Stomach (tissue), 9 donors: ENCODE measurements around the gene ZCWPW1. TPM values are rescaled to one million over a fixed set of nuclear protein-coding genes. Genes with fewer than 3 reads are reported as not detected.
A peak's percentile ranks its signal among the peaks of the same experiment; 100 is the strongest.
"Not testable (repeated sequence)": the region's sequence is repeated elsewhere in the genome, so short reads cannot be mapped to it uniquely, and the experiment has no call there.

ENCODE experiments used
- DNase-seq, 2 donors: peaks; one replicate each; pipeline versions ENCODE4 v3.0.0 to v3.0.0-alpha.2; 2013 to 2019
- H3K27ac ChIP-seq, 5 donors: fragments of 200-600 bp in 4 of 5; sonication (generic) in 4 of 5; one replicate each; pipeline ENCODE4 v1.5.1; 2013 to 2019; ENCODE audit warnings: mild to moderate bottlenecking in 1 of 5, moderate library complexity in 1 of 5
- H3K27me3 ChIP-seq, 3 donors: fragments of 200-600 bp; sonication (generic); one replicate each; pipeline ENCODE4 v1.5.1; 2017 to 2019; ENCODE audit warnings: mixed run types in 1 of 3
- H3K36me3 ChIP-seq, 4 donors: fragments of 200-600 bp; sonication (generic); 1 replicate in 3 of 4; 2 replicates in 1 of 4; pipeline ENCODE4 v1.5.1; 2016 to 2019
- H3K4me1 ChIP-seq, 4 donors: fragments of 200-600 bp; sonication (generic); one replicate each; pipeline ENCODE4 v1.5.1; 2016 to 2019
- H3K4me3 ChIP-seq, 4 donors: fragments of 200-600 bp; sonication (generic) in 3 of 4; one replicate each; pipeline ENCODE4 v1.5.1; 2016 to 2019; ENCODE audit warnings: mild to moderate bottlenecking in 1 of 4
- H3K9me3 ChIP-seq, 4 donors: fragments of 200-600 bp; sonication (generic); one replicate each; pipeline ENCODE4 v1.5.1; 2016 to 2019
- EP300 ChIP-seq: sonication (generic); formaldehyde crosslinking; IDR thresholded peaks from one replicate; pipeline ENCODE4 v1.6.1; 2017; ENCODE audit warnings: antibody characterized with exemption
- POLR2A ChIP-seq, 4 donors: fragments of 450-650 bp; IDR thresholded peaks; one replicate each; pipeline ENCODE4 v1.6.1; 2016; ENCODE audit warnings: antibody characterized with exemption in 4 of 4, control low read depth in 2 of 4, mild to moderate bottlenecking in 1 of 4, moderate library complexity in 1 of 4
- POLR2AphosphoS5 ChIP-seq, 3 donors: sonication (generic); formaldehyde crosslinking; IDR thresholded peaks; one replicate each; pipeline ENCODE4 v1.6.1; 2016; ENCODE audit warnings: antibody characterized with exemption in 3 of 3
- WGBS, 5 donors: extraction: QIAGEN DNeasy Blood & Tissue Kit in 3 of 5; methylation state at CpG; one replicate each; pipeline versions ENCODE4 v1.1.5 to v1.1.7; 2013 to 2018; 5-methylcytosine and 5-hydroxymethylcytosine counted together
- intact Hi-C: fragments of 100-400 bp; cut with DNase I; formaldehyde crosslinking; loops from one replicate; pipeline ENCODE4 v1.15.1; 2023; ENCODE audit warnings: low total_unique reads
- polyA plus RNA-seq, 3 donors: library from polyadenylated mRNA; stranded (reverse); fragments of 200-250 nt; gene quantifications; one replicate each; pipeline ENCODE4 v1.2.3, GENCODE V29; 2013
- total RNA-seq, 5 donors: library from RNA; depleted of rRNA; stranded (reverse); fragments of >200 nt; gene quantifications; one replicate each; pipeline versions ENCODE4 v1.1.0 to v1.2.3, GENCODE V29; 2014 to 2016
- TF ChIP-seq, protein P1 (sequence below), 7 experiments: fragments of 450-650 bp in 4 of 7; fragments of 200-600 bp in 3 of 7; sonication (generic) in 3 of 7; IDR thresholded peaks; one replicate each; pipeline ENCODE4 v1.5.1; 2016 to 2019; ENCODE audit warnings: antibody characterized with exemption in 7 of 7, control low read depth in 2 of 7, mild to moderate bottlenecking in 1 of 7
- donor health status: healthy with polysubstance abuse.
- donor health status: Bipolar disorder and iron deficiency.
- donor health status: healthy.

The ZCWPW1 gene
- total and polyA plus RNA-seq, 8 donors, result 0.89 to 44.3 (median 5.2) TPM; not detected in 1

DNA sequence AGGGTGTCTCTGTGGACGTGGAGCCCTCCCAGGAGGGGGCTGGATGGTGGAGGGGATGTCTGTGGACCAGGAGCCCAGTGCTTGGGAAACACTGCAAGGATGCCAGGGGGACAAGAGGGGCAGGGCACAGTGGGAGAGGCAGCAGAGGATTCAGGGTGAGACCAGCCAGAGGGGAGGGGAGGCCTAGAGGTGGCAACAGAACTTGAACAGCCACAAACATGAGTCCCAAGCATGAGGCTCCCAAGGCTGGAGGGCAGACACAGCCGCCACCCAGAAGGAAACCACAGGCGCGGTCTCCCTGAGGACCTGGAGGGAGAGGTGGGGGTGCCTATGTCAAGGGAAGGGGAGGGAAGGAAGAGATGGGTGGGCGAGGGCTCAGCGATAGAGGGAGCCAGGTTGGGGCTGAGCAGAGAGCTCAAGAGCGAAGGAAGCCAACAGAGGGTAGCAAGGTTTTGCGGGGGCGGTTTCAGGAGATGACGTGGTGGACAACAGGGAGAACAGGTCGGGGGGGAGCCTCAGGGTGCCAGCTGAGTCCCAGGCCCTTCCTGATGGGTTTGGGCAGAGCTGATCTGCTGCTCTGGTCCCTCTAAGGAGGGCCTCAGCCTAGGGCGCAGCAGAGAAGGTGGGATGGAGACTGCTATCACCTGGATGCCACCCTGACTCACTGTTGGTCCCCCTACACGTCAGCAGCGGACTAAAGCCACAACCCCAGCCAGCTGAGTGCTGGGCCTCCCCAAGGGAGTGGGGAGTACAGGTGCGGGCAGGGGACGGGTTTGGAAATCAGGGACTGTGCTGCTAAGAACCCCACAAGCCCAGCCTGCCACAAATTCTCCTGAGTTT lies 61.9 kb downstream of the ZCWPW1 start:
- WGBS, 5 donors, result 80 to 91% (median 86%) methylated on average over 14 to 16 of the region's 16 CpGs
- H3K9me3 ChIP-seq, result no peaks in the 10 kb centered on the region
- H3K36me3 ChIP-seq, result peaks cover 6 to 52% (median 41%) of the 10 kb centered on the region in 4 donors
- intact Hi-C loops, result no loop called here
- TF ChIP-seq POLR2A (IDR thresholded peaks at IDR 0.05), result no peak
- TF ChIP-seq POLR2AphosphoS5 (IDR thresholded peaks at IDR 0.05), result no peak
- no peak overlapping the region for H3K4me3 ChIP-seq
- H3K4me1 ChIP-seq, result peaks cover 0 to 26% (median 0%) of the 10 kb centered on the region in 4 donors
- H3K27ac ChIP-seq, result peak overlapping the region in 3 of 5 donors; percentile 16 to 81 (median 51)
- DNase-seq, result no peak
- no peaks in the 10 kb centered on the region for H3K27me3 ChIP-seq

DNA sequence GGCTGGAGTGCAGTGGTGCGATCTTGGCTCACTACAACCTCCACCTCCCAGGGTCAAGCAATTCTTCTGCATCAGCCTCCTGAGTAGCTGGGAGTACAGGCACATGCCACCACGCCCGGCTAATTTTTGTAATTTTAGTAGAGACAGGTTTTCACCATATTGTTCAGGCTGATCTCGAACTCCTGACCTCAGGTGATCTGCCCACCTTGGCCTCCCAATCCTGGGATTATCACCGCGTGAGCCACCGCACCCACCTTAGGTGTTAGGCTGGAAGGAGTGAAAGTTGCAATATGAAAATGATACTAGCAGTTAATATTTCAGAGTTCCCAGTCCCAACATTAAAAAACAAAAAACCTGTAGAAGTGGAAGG lies 62.5 kb downstream of the ZCWPW1 start:
- H3K27me3 ChIP-seq, H3K9me3 ChIP-seq, H3K4me3 ChIP-seq, DNase-seq, intact Hi-C loops: not testable (repeated sequence)
- Histone ChIP-seq H3K27ac (peak overlapping the region in 2 of 5 donors; percentile 51 to 71), H3K36me3 (peaks cover 10 to 58% (median 48%) of the 10 kb centered on the region in 4 donors), H3K4me1 (peaks cover 0 to 19% (median 0%) of the 10 kb centered on the region in 4 donors)
- 89 to 96% (median 93%) methylated on average over 7 of the region's 7 CpGs for WGBS, 5 donors

DNA sequence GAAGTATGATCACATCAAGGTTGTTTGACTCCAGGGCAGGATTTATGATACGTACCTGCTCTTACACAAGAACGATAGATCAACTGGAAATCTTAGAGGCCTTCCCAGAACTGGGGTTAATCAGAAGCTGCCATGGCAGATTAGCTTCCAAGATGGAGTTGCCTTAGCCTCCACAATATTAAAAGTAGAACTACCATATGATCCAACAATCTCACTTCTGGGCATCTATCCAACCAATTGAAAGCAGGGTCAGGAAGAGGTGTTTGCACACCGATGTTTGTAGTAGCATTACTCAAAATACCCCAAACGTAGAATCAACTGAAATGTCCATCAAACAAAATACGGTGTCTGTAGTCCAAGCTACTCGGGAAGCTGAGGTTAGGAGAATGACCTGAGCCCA lies 64.0 kb downstream of the ZCWPW1 start:
- intact Hi-C loops, result no loop called here
- 76 to 82% (median 79%) methylated on average over 6 of the region's 6 CpGs for WGBS, 5 donors
- peaks cover 19 to 73% (median 63%) of the 10 kb centered on the region in 4 donors for H3K36me3 ChIP-seq

DNA sequence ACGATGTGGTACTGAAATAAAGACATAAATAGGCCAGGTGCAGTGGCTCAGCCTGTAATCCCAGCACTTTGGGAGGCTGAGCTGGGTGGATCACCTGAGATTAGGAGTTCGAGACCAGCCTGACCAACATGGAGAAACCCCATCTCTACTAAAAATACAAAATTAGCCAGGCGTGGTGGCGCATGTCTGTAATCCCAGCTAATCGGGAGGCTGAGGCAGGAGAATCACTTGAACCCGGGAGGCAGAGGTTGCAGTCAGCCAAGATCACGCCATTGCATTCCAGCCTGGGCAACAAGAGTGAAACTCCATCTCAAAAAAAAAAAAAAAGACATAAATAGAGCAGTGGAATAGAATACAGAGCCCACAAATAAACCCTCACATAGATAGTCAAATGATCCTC lies 64.7 kb downstream of the ZCWPW1 start:
- DNase-seq, H3K27ac ChIP-seq, H3K27me3 ChIP-seq, H3K4me3 ChIP-seq, intact Hi-C loops, H3K9me3 ChIP-seq: not testable (repeated sequence)
- Histone ChIP-seq H3K4me1 (peaks cover 0 to 11% (median 0%) of the 10 kb centered on the region in 4 donors), H3K36me3 (peaks cover 26 to 79% (median 70%) of the 10 kb centered on the region in 4 donors)
- 88 to 98% (median 96%) methylated on average over 7 of the region's 7 CpGs for WGBS, 5 donors

More for the DNA sequence above, 64.0 kb downstream of the ZCWPW1 start:
- TF ChIP-seq EP300 (no peak), POLR2A (IDR thresholded peaks at IDR 0.05) (no peak), POLR2AphosphoS5 (IDR thresholded peaks at IDR 0.05) (no peak)
- TF ChIP-seq, protein P1, sequence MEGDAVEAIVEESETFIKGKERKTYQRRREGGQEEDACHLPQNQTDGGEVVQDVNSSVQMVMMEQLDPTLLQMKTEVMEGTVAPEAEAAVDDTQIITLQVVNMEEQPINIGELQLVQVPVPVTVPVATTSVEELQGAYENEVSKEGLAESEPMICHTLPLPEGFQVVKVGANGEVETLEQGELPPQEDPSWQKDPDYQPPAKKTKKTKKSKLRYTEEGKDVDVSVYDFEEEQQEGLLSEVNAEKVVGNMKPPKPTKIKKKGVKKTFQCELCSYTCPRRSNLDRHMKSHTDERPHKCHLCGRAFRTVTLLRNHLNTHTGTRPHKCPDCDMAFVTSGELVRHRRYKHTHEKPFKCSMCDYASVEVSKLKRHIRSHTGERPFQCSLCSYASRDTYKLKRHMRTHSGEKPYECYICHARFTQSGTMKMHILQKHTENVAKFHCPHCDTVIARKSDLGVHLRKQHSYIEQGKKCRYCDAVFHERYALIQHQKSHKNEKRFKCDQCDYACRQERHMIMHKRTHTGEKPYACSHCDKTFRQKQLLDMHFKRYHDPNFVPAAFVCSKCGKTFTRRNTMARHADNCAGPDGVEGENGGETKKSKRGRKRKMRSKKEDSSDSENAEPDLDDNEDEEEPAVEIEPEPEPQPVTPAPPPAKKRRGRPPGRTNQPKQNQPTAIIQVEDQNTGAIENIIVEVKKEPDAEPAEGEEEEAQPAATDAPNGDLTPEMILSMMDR (IDR thresholded peaks at IDR 0.05), result no peak
- Histone ChIP-seq H3K4me3 (no peak overlapping the region), H3K27ac (no peak overlapping the region), H3K27me3 (no peaks in the 10 kb centered on the region), H3K9me3 (no peaks in the 10 kb centered on the region), H3K4me1 (peaks cover 0 to 12% (median 0%) of the 10 kb centered on the region in 4 donors)
- DNase-seq, result no peak

DNA sequence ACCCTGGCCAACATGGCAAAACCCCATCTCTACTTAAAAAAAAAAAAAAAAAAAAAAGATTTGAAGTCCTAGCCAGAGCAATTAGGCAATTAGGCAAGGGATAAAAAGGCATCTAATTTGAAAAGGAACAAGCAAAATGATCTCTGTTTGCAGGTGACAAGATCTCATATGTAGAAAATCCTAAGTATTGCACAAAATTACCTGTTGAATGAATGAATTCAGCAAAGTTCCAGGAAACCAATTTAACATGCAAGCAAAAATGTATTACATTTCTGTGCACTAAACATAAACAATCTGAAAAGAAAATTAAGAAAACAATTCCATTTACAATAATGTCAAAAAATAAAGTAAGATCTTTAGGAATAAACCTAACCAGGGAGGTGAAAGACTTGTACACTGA lies 65.4 kb downstream of the ZCWPW1 start:
- no peaks in the 10 kb centered on the region for H3K27me3 ChIP-seq
- peaks cover 33 to 79% (median 77%) of the 10 kb centered on the region in 4 donors for H3K36me3 ChIP-seq
- TF ChIP-seq, protein P1 (IDR thresholded peaks at IDR 0.05), result no peak
- TF ChIP-seq POLR2AphosphoS5 (IDR thresholded peaks at IDR 0.05) (no peak), EP300 (no peak)
- no peak for DNase-seq
- no peaks in the 10 kb centered on the region for H3K9me3 ChIP-seq
- no peak overlapping the region for H3K27ac ChIP-seq
- no peak overlapping the region for H3K4me3 ChIP-seq
- intact Hi-C loops, result no loop called here
- peaks cover 0 to 11% (median 0%) of the 10 kb centered on the region in 4 donors for H3K4me1 ChIP-seq
